Lung (tissue), 12 donors: Measurements from ENCODE around the gene TIRAP. TPM values are rescaled to one million over a fixed set of nuclear protein-coding genes. Genes with fewer than 3 reads are reported as not detected.

ENCODE experiments used
- ATAC-seq: fragments of 200-7000 bp; cut with Tn5 transposase; one replicate; pipeline ENCODE4 v1.9.1; 2020; ENCODE audit warnings: moderate number of reproducible peaks; ENCODE audit not compliant: insufficient read depth, low FRiP score
- DNase-seq, 3 donors: peaks; one replicate each; pipeline ENCODE4 v3.0.0-alpha.2; 2013 to 2017
- H3K27ac ChIP-seq, 2 donors: one replicate each; pipeline ENCODE4 v1.5.1; 2013; ENCODE audit warnings: mild to moderate bottlenecking in 2 of 2, moderate library complexity in 2 of 2, control low read depth in 1 of 2, inconsistent platforms in 1 of 2, low read depth in 1 of 2, low read length in 1 of 2
- H3K27me3 ChIP-seq, 3 donors: one replicate each; pipeline ENCODE4 v1.5.1; 2013; ENCODE audit warnings: low read length in 2 of 3; ENCODE audit not compliant: control insufficient read depth in 3 of 3, insufficient read depth in 3 of 3
- H3K36me3 ChIP-seq, 4 donors: one replicate each; pipeline ENCODE4 v1.5.1; 2013; ENCODE audit warnings: low read length in 4 of 4, mild to moderate bottlenecking in 1 of 4, moderate library complexity in 1 of 4; ENCODE audit not compliant: control insufficient read depth in 4 of 4, insufficient read depth in 4 of 4
- H3K4me1 ChIP-seq, 5 donors: one replicate each; pipeline ENCODE4 v1.5.1; 2013; ENCODE audit warnings: low read length in 5 of 5, mild to moderate bottlenecking in 2 of 5, moderate library complexity in 1 of 5; ENCODE audit not compliant: control insufficient read depth in 5 of 5, insufficient read depth in 5 of 5
- H3K4me3 ChIP-seq: one replicate; pipeline ENCODE4 v1.5.1; 2013; ENCODE audit warnings: mild to moderate bottlenecking, control low read depth, moderate library complexity
- H3K9ac ChIP-seq, 2 donors: one replicate each; pipeline ENCODE4 v1.5.1; 2013; ENCODE audit warnings: low read length in 2 of 2, control low read depth in 1 of 2; ENCODE audit not compliant: insufficient read depth in 1 of 2
- H3K9me3 ChIP-seq, 4 donors: one replicate each; pipeline ENCODE4 v1.5.1; 2013; ENCODE audit warnings: low read length in 3 of 4, mild to moderate bottlenecking in 1 of 4, moderate library complexity in 1 of 4; ENCODE audit not compliant: control insufficient read depth in 4 of 4, insufficient read depth in 3 of 4
- CTCF ChIP-seq: IDR thresholded peaks from 2 replicates; pipeline ENCODE4 v1.5.1; 2012; ENCODE audit warnings: mild to moderate bottlenecking; ENCODE audit errors: control extremely low read depth, extremely low read depth
- WGBS, 2 donors: extraction: QIAGEN DNeasy Blood & Tissue Kit; methylation state at CpG; one replicate each; pipeline ENCODE4 v1.1.7; 2013; 5-methylcytosine and 5-hydroxymethylcytosine counted together
- polyA plus RNA-seq, 2 donors: library from polyadenylated mRNA; stranded (reverse); fragments of 200-250 nt; gene quantifications; one replicate each; pipeline ENCODE4 v1.2.1, GENCODE V29; 2013
- total RNA-seq, 2 donors: library from RNA; depleted of rRNA in 1 of 2; stranded (reverse); fragments of >200 nt in 1 of 2; gene quantifications; one replicate each; pipeline ENCODE4 v1.2.1, GENCODE V29; 2014 to 2021
- donor health status: control.
- donor health status: control.
- donor health status: Bipolar disorder and iron deficiency.
- donor health status: healthy.
- donor health status: DM: yes; HTN: yes; CAD: no.

The TIRAP gene
- total and polyA plus RNA-seq, 4 donors: 5.5 to 12.5 (median 9.7) TPM

GRCh38 chr11:126282361-126282735, 545 bp upstream of the TIRAP start:
- H3K36me3 ChIP-seq: peaks cover 0 to 5% (median 4%) of the 10 kb centered on the region in 4 donors
- DNase-seq (peak; percentile 61 to 78 (median 73)), ATAC-seq (peak; percentile 31)
- peaks cover 4 to 16% (median 8%) of the 10 kb centered on the region in 5 donors for H3K4me1 ChIP-seq
- peak overlapping the region; percentile 41 for H3K4me3 ChIP-seq
- H3K27me3 ChIP-seq: no peaks in the 10 kb centered on the region
- TF ChIP-seq CTCF: no peak
- peak overlapping the region; percentile 82 to 88 for H3K27ac ChIP-seq
- H3K9ac ChIP-seq: peak overlapping the region; percentile 67 to 70
- WGBS, 2 donors: 2 to 4% methylated on average over 15 of the region's 15 CpGs
- H3K9me3 ChIP-seq: no peaks in the 10 kb centered on the region

GRCh38 chr11:126284829-126285228, 1.9 kb downstream of the TIRAP start:
- no peak overlapping the region for H3K27ac ChIP-seq
- no peak overlapping the region for H3K4me3 ChIP-seq
- peaks cover 4 to 16% (median 8%) of the 10 kb centered on the region in 5 donors for H3K4me1 ChIP-seq
- no peak for TF ChIP-seq CTCF
- WGBS, 2 donors: 46 to 57% methylated on average over 6 of the region's 6 CpGs
- H3K9ac ChIP-seq: no peak overlapping the region
- DNase-seq (peak in 2 of 3 donors; percentile 25 to 53), ATAC-seq (no peak)
- no peaks in the 10 kb centered on the region for H3K27me3 ChIP-seq
- H3K9me3 ChIP-seq: no peaks in the 10 kb centered on the region
- peaks cover 0 to 4% (median 1%) of the 10 kb centered on the region in 4 donors for H3K36me3 ChIP-seq

DNA sequence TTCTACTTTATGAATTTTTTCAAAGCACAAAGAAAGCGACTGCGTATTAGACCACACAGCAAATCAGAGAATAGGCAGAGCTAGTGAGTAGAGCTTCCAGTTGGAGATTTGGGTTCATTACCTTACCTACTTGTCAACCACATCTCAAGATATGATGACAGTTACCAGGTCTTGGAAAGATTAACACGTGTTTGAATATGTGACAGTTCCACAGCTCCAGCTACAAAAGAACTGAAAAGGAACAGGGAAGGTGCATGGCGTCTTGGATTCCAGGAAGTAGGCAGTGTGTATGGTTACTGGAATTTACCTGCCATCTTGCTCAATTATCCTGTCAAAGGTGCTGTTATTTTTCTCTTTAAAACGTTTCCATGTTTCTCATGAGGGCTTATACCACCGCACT, 5.3 kb downstream of the TIRAP start:
- Histone ChIP-seq H3K9ac (no peak overlapping the region), H3K36me3 (peaks cover 0 to 26% (median 18%) of the 10 kb centered on the region in 4 donors), H3K27me3 (no peaks in the 10 kb centered on the region), H3K4me1 (peaks cover 0 to 3% (median 0%) of the 10 kb centered on the region in 5 donors), H3K9me3 (no peaks in the 10 kb centered on the region), H3K27ac (no peak overlapping the region), H3K4me3 (no peak overlapping the region)
- TF ChIP-seq CTCF: no peak
- ATAC-seq (no peak), DNase-seq (no peak)
- 86 to 88% methylated on average over 6 of the region's 6 CpGs for WGBS, 2 donors

DNA sequence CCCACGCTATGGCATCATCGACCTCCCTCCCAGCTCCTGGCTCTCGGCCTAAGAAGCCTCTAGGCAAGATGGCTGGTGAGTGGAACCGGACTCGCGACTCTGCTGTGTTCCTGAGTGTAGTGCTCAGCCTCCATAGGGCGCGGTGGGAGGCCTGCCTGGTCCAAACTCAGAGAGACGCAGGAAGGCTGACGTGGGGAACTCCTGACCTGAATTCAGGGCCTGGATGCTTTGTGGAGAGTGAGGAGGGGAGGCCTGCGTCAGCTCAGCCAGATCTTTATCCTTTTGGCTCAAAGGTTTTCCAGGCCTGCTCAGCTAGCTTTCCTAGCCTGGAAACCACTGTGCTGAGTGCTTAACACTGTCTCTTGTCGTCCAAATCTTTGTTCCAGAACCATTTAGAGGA, 8.0 kb downstream of the TIRAP start:
- DNase-seq (no peak), ATAC-seq (no peak)
- WGBS, 2 donors: 93 to 97% methylated on average over 12 of the region's 12 CpGs
- Histone ChIP-seq H3K4me3 (no peak overlapping the region), H3K9me3 (no peaks in the 10 kb centered on the region), H3K4me1 (no peaks in the 10 kb centered on the region), H3K27ac (no peak overlapping the region), H3K9ac (no peak overlapping the region), H3K27me3 (no peaks in the 10 kb centered on the region), H3K36me3 (peaks cover 0 to 36% (median 31%) of the 10 kb centered on the region in 4 donors)
- TF ChIP-seq CTCF: no peak
